ENCODE measurements around the gene CRYBG1. TPM values are rescaled to one million over a fixed set of nuclear protein-coding genes. Genes with fewer than 3 reads are reported as not detected.
A peak's percentile ranks its signal among the peaks of the same experiment; 100 is the strongest.

Gene CRYBG1
- total and polyA plus RNA-seq, 4 experiments from 2014 or later, result 20.5 to 47.1 (median 38.5) TPM

GRCh38 chr6:106495014-106495413, 134.5 kb downstream of the CRYBG1 start:
- no peaks in the 10 kb centered on the region for H3K9me3 ChIP-seq (ENCODE audit: control insufficient read depth in 1 of 2, low read length in 2 of 2)
- no peak overlapping the region for H3K4me3 Mint-ChIP-seq

GRCh38 chr6:106496823-106497222, 136.3 kb downstream of the CRYBG1 start:
- H3K27me3 ChIP-seq (ENCODE audit: insufficient read depth, low read length), result no peaks in the 10 kb centered on the region
- no peaks in the 10 kb centered on the region for H3K4me1 ChIP-seq (ENCODE audit: insufficient read depth, low read length)
- Mint-ChIP-seq H3K4me3 (no peak overlapping the region), H3K9me3 (no peaks in the 10 kb centered on the region), H3K4me1 (peaks cover 0 to 3% (median under 1%) of the 10 kb centered on the region in 4 donors), H3K27ac (no peak overlapping the region), H3K27me3 (peaks cover 0 to 8% of the 10 kb centered on the region in 2 donors), H3K36me3 (no peaks in the 10 kb centered on the region)
- H3K4me3 ChIP-seq (ENCODE audit: low read length in 2 of 2), result no peak overlapping the region
- intact Hi-C loops (cut with micrococcal nuclease), result no loop called here
- H3K9me3 ChIP-seq (ENCODE audit: control insufficient read depth in 1 of 2, low read length in 2 of 2), result no peaks in the 10 kb centered on the region
- CTCF ChIA-PET (ENCODE audit: partially characterized antibody), result interaction anchor here (1.5 kb wide), 1 partner anchor 51 kb away, joined by 4 read pairs; no protein-coding TSS in a partner anchor
- H3K36me3 ChIP-seq (ENCODE audit: insufficient read depth, low read length), result no peaks in the 10 kb centered on the region
- H3K27ac ChIP-seq (ENCODE audit: low read depth, low read length), result no peak overlapping the region
- no peak for DNase-seq
- POLR2A ChIA-PET (ENCODE audit: partially characterized antibody), result no interaction called here

More at GRCh38 chr6:106495014-106495413, 134.5 kb downstream of the CRYBG1 start:
- Histone ChIP-seq H3K36me3 (ENCODE audit: insufficient read depth, low read length) (no peaks in the 10 kb centered on the region), H3K27me3 (ENCODE audit: insufficient read depth, low read length) (no peaks in the 10 kb centered on the region), H3K4me1 (ENCODE audit: insufficient read depth, low read length) (no peaks in the 10 kb centered on the region), H3K4me3 (ENCODE audit: low read length in 2 of 2) (no peak overlapping the region), H3K27ac (ENCODE audit: low read depth, low read length) (no peak overlapping the region)
- CTCF ChIA-PET (ENCODE audit: partially characterized antibody), result no interaction called here
- intact Hi-C loops (cut with micrococcal nuclease), result no loop called here
- no peak overlapping the region for H3K27ac Mint-ChIP-seq
- no peak for DNase-seq
- no peaks in the 10 kb centered on the region for H3K36me3 Mint-ChIP-seq
- peaks cover 0 to 3% (median under 1%) of the 10 kb centered on the region in 4 donors for H3K4me1 Mint-ChIP-seq
- peaks cover 0 to 8% of the 10 kb centered on the region in 2 donors for H3K27me3 Mint-ChIP-seq
- POLR2A ChIA-PET (ENCODE audit: partially characterized antibody), result no interaction called here
- no peaks in the 10 kb centered on the region for H3K9me3 Mint-ChIP-seq

- no peaks in the 10 kb centered on the region for H3K36me3 Mint-ChIP-seq
- no peaks in the 10 kb centered on the region for H3K4me1 Mint-ChIP-seq
- Histone ChIP-seq H3K9me3 (ENCODE audit: control insufficient read depth in 1 of 2, low read length in 2 of 2) (no peaks in the 10 kb centered on the region), H3K36me3 (ENCODE audit: insufficient read depth, low read length) (no peaks in the 10 kb centered on the region), H3K27me3 (ENCODE audit: insufficient read depth, low read length) (no peaks in the 10 kb centered on the region), H3K4me1 (ENCODE audit: insufficient read depth, low read length) (no peaks in the 10 kb centered on the region), H3K4me3 (ENCODE audit: low read length in 2 of 2) (no peak overlapping the region), H3K27ac (ENCODE audit: low read depth, low read length) (no peak overlapping the region)
- ChIA-PET POLR2A (ENCODE audit: partially characterized antibody) (interaction anchor here (2.0 kb wide), 1 partner anchor 11 kb away, joined by 7 read pairs; no protein-coding TSS in a partner anchor), CTCF (ENCODE audit: partially characterized antibody) (interaction anchor here (2.2 to 2.5 kb wide), 2 partner anchors 10 to 55 kb away, joined by 5 to 7 read pairs; no protein-coding TSS in a partner anchor)
- intact Hi-C loops (cut with micrococcal nuclease), result no loop called here
- peaks cover 0 to under 1% (median 0%) of the 10 kb centered on the region in 8 donors for H3K9me3 Mint-ChIP-seq
- DNase-seq, result no peak
- no peak overlapping the region for H3K4me3 Mint-ChIP-seq
- peaks cover 0 to 2% of the 10 kb centered on the region in 2 donors for H3K27me3 Mint-ChIP-seq
- H3K27ac Mint-ChIP-seq, result no peak overlapping the region
These were observed 141.4 kb downstream of the CRYBG1 start for GRCh38 chr6:106501960-106502371.

- no peaks in the 10 kb centered on the region for H3K4me1 Mint-ChIP-seq
- intact Hi-C loops (cut with micrococcal nuclease), result no loop called here
- Histone ChIP-seq H3K27ac (ENCODE audit: low read depth, low read length) (no peak overlapping the region), H3K36me3 (ENCODE audit: insufficient read depth, low read length) (no peaks in the 10 kb centered on the region), H3K9me3 (ENCODE audit: control insufficient read depth in 1 of 2, low read length in 2 of 2) (no peaks in the 10 kb centered on the region), H3K4me3 (ENCODE audit: low read length in 2 of 2) (no peak overlapping the region), H3K4me1 (ENCODE audit: insufficient read depth, low read length) (no peaks in the 10 kb centered on the region), H3K27me3 (ENCODE audit: insufficient read depth, low read length) (no peaks in the 10 kb centered on the region)
- CTCF ChIA-PET (ENCODE audit: partially characterized antibody), result interaction anchor here (1.1 to 2.5 kb wide), 3 partner anchors 9 to 64 kb away, joined by 5 to 7 read pairs (median 5); no protein-coding TSS in a partner anchor
- no peaks in the 10 kb centered on the region for H3K27me3 Mint-ChIP-seq
- H3K36me3 Mint-ChIP-seq, result no peaks in the 10 kb centered on the region
- H3K27ac Mint-ChIP-seq, result no peak overlapping the region
- no peak overlapping the region for H3K4me3 Mint-ChIP-seq
- DNase-seq, result no peak
- H3K9me3 Mint-ChIP-seq, result peaks cover 0 to 2% (median 0%) of the 10 kb centered on the region in 8 donors
- POLR2A ChIA-PET (ENCODE audit: partially characterized antibody), result no interaction called here
These were observed 142.0 kb downstream of the CRYBG1 start for GRCh38 chr6:106502559-106502958.

- H3K27me3 Mint-ChIP-seq, result no peaks in the 10 kb centered on the region
- POLR2A ChIA-PET (ENCODE audit: partially characterized antibody), result interaction anchor here (7.0 kb wide), 1 partner anchor 15 kb away, joined by 346 read pairs; no protein-coding TSS in a partner anchor
- Histone ChIP-seq H3K27ac (ENCODE audit: low read depth, low read length) (no peak overlapping the region), H3K4me3 (ENCODE audit: low read length in 2 of 2) (no peak overlapping the region), H3K36me3 (ENCODE audit: insufficient read depth, low read length) (no peaks in the 10 kb centered on the region), H3K9me3 (ENCODE audit: control insufficient read depth in 1 of 2, low read length in 2 of 2) (no peaks in the 10 kb centered on the region), H3K27me3 (ENCODE audit: insufficient read depth, low read length) (no peaks in the 10 kb centered on the region), H3K4me1 (ENCODE audit: insufficient read depth, low read length) (peaks cover 18% of the 10 kb centered on the region)
- peaks cover 11 to 33% (median 16%) of the 10 kb centered on the region in 4 donors for H3K4me1 Mint-ChIP-seq
- H3K4me3 Mint-ChIP-seq, result no peak overlapping the region
- CTCF ChIA-PET (ENCODE audit: partially characterized antibody), result interaction anchor here (0.7 to 7.0 kb wide), 5 partner anchors 28 to 621 kb away, joined by 3 to 163 read pairs (median 6); no protein-coding TSS in a partner anchor
- intact Hi-C loops (cut with micrococcal nuclease), result no loop called here
- DNase-seq, result no peak
- no peak overlapping the region for H3K27ac Mint-ChIP-seq
- H3K9me3 Mint-ChIP-seq, result peaks cover 0 to 2% (median 0%) of the 10 kb centered on the region in 8 donors
- H3K36me3 Mint-ChIP-seq, result peaks cover 0 to 12% of the 10 kb centered on the region in 2 donors
These were observed 147.8 kb downstream of the CRYBG1 start for GRCh38 chr6:106508277-106508676.

GRCh38 chr6:106508834-106509233, 148.3 kb downstream of the CRYBG1 start:
- intact Hi-C loops (cut with micrococcal nuclease), result no loop called here
- no peak overlapping the region for H3K4me3 ChIP-seq (ENCODE audit: low read length in 2 of 2)
- H3K9me3 ChIP-seq (ENCODE audit: control insufficient read depth in 1 of 2, low read length in 2 of 2), result no peaks in the 10 kb centered on the region
- POLR2A ChIA-PET (ENCODE audit: partially characterized antibody), result interaction anchor here (7.0 kb wide), 1 partner anchor 14 kb away, joined by 346 read pairs; no protein-coding TSS in a partner anchor
- no peaks in the 10 kb centered on the region for H3K27me3 ChIP-seq (ENCODE audit: insufficient read depth, low read length)
- H3K9me3 Mint-ChIP-seq, result peaks cover 0 to 2% (median 0%) of the 10 kb centered on the region in 8 donors
- H3K36me3 Mint-ChIP-seq, result peaks cover 0 to 17% of the 10 kb centered on the region in 2 donors
- peaks cover 22% of the 10 kb centered on the region for H3K4me1 ChIP-seq (ENCODE audit: insufficient read depth, low read length)
- CTCF ChIA-PET (ENCODE audit: partially characterized antibody), result interaction anchor here (0.7 to 7.0 kb wide), 7 partner anchors 15 to 620 kb away, joined by 3 to 170 read pairs (median 6); no protein-coding TSS in a partner anchor
- peaks cover 11 to 39% (median 20%) of the 10 kb centered on the region in 4 donors for H3K4me1 Mint-ChIP-seq
- peak overlapping the region in 1 of 8 donors; percentile 45 for H3K4me3 Mint-ChIP-seq
- H3K36me3 ChIP-seq (ENCODE audit: insufficient read depth, low read length), result no peaks in the 10 kb centered on the region
- peak overlapping the region in 1 of 7 donors; percentile 20 for H3K27ac Mint-ChIP-seq
- DNase-seq, result no peak
- H3K27ac ChIP-seq (ENCODE audit: low read depth, low read length), result no peak overlapping the region
- no peaks in the 10 kb centered on the region for H3K27me3 Mint-ChIP-seq

GRCh38 chr6:106509420-106510089, 149.0 kb downstream of the CRYBG1 start:
- Mint-ChIP-seq H3K27ac (peak overlapping the region in 3 of 7 donors; percentile 18 to 92 (median 77)), H3K36me3 (peaks cover 0 to 17% of the 10 kb centered on the region in 2 donors), H3K9me3 (peaks cover 0 to 2% (median 0%) of the 10 kb centered on the region in 8 donors), H3K4me3 (peak overlapping the region; percentile 93 to 98 (median 95)), H3K27me3 (no peaks in the 10 kb centered on the region), H3K4me1 (peaks cover 18 to 46% (median 27%) of the 10 kb centered on the region in 4 donors)
- no peak for DNase-seq
- Histone ChIP-seq H3K4me1 (ENCODE audit: insufficient read depth, low read length) (peaks cover 29% of the 10 kb centered on the region), H3K9me3 (ENCODE audit: control insufficient read depth in 1 of 2, low read length in 2 of 2) (no peaks in the 10 kb centered on the region), H3K27me3 (ENCODE audit: insufficient read depth, low read length) (no peaks in the 10 kb centered on the region), H3K4me3 (ENCODE audit: low read length in 2 of 2) (peak overlapping the region in 1 of 2 donors; percentile 85), H3K27ac (ENCODE audit: low read depth, low read length) (no peak overlapping the region), H3K36me3 (ENCODE audit: insufficient read depth, low read length) (no peaks in the 10 kb centered on the region)
- CTCF ChIA-PET (ENCODE audit: partially characterized antibody), result interaction anchor here (0.7 to 7.0 kb wide), 8 partner anchors 14 to 64 kb away, joined by 3 to 170 read pairs (median 10); no protein-coding TSS in a partner anchor
- intact Hi-C loops (cut with micrococcal nuclease), result loop anchor here (2.0 to 5.0 kb wide), 3 partner anchors 61 to 182 kb away; partner anchors contain the start of genes ATG5, QRSL1 and RTN4IP1
- POLR2A ChIA-PET (ENCODE audit: partially characterized antibody), result interaction anchor here (0.7 to 7.0 kb wide), 2 partner anchors 14 to 47 kb away, joined by 3 to 346 read pairs; no protein-coding TSS in a partner anchor

Data from CD4-positive, alpha-beta memory T cell (primary cell).